ENCODE data around the gene SLCO3A1. TPM values are rescaled to one million over a fixed set of nuclear protein-coding genes. Genes with fewer than 3 reads are reported as not detected.

Gene SLCO3A1
- total and polyA plus RNA-seq, 2 donors (not counting 1 experiment from before 2014, with no cell fraction given), result 8.1 to 16.8 TPM

DNA sequence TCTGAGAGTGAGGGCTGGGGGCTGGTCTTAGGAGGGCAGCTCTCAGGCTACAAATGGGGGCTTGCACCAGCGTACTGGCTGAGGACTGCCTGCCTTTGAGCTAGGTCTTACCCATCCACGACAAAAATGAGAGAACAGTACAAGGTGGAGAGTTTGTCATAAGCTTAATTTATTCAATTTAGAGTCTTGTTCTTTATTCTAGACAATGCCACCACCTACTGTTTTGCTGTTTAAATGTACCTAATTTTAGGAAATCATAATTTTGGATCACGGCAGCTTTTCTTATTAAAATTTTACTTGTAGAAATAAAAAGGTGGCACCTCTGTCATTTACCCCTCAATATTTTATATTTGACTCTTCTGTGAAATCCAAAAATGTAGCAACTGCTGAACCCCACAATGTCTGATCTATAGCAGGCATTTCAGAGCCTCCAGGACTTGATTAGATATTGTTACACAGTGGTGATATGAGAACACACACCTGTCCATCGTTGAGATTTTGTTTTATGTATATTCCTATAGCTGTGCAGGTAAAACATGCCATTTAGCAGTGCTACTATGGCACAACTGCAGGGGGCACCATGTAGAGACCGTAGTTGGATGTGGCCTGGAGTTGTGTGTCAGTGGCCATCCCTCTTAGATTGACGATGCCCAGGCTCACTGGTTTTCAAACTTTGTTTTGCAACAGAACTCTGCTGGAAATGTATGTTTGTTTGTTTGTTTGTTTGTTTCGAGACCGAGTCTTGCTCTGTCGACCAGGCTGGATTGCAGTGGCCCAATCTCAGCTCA lies 88.6 kb downstream of the SLCO3A1 start:
- H3K9ac ChIP-seq (ENCODE audit: insufficient read depth, low read length), result no peak overlapping the region
- no peaks in the 10 kb centered on the region for H3K27me3 ChIP-seq (ENCODE audit: control insufficient read depth, insufficient read depth, low read length)
- peak in 1 of 2 donors; percentile 38 for DNase-seq (ENCODE audit: low read depth in 2 of 2)
- H2AFZ ChIP-seq (ENCODE audit: low read length), result no peak overlapping the region
- peaks cover 16% of the 10 kb centered on the region for H3K4me1 ChIP-seq (ENCODE audit: control insufficient read depth, extremely low read depth, insufficient read depth, low read length)
- no peaks in the 10 kb centered on the region for H3K36me3 ChIP-seq (ENCODE audit: control insufficient read depth, insufficient read depth, low read length)
- H3K79me2 ChIP-seq (ENCODE audit: control insufficient read depth, insufficient read depth, low read length), result no peaks in the 10 kb centered on the region
- H4K20me1 ChIP-seq (ENCODE audit: control insufficient read depth, extremely low read depth, insufficient read depth, low read length), result no peaks in the 10 kb centered on the region
- TF ChIP-seq, protein P1, sequence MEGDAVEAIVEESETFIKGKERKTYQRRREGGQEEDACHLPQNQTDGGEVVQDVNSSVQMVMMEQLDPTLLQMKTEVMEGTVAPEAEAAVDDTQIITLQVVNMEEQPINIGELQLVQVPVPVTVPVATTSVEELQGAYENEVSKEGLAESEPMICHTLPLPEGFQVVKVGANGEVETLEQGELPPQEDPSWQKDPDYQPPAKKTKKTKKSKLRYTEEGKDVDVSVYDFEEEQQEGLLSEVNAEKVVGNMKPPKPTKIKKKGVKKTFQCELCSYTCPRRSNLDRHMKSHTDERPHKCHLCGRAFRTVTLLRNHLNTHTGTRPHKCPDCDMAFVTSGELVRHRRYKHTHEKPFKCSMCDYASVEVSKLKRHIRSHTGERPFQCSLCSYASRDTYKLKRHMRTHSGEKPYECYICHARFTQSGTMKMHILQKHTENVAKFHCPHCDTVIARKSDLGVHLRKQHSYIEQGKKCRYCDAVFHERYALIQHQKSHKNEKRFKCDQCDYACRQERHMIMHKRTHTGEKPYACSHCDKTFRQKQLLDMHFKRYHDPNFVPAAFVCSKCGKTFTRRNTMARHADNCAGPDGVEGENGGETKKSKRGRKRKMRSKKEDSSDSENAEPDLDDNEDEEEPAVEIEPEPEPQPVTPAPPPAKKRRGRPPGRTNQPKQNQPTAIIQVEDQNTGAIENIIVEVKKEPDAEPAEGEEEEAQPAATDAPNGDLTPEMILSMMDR (conservative IDR thresholded peaks at IDR 0.05 in 1 of 2, IDR thresholded peaks at IDR 0.05 in 1 of 2; ENCODE audit: low read depth in 1 of 2, low read length in 2 of 2), result no peak
- no peak for TF ChIP-seq EZH2 (IDR thresholded peaks at IDR 0.05; ENCODE audit: low read length, missing control alignments)
- no peaks in the 10 kb centered on the region for H3K9me3 ChIP-seq (ENCODE audit: control insufficient read depth, insufficient read depth, low read depth, low read length)
- H3K4me3 ChIP-seq (replicated peaks in 1 of 4; ENCODE audit: control extremely low read depth in 1 of 4, insufficient read depth in 1 of 4, low read depth in 3 of 4, low read length in 4 of 4), result no peak overlapping the region
- H3K4me2 ChIP-seq (ENCODE audit: extremely low read depth, insufficient read depth, low read length), result peak overlapping the region; percentile 81
- no peak overlapping the region for H3K27ac ChIP-seq (ENCODE audit: insufficient read depth, low read length)

DNA sequence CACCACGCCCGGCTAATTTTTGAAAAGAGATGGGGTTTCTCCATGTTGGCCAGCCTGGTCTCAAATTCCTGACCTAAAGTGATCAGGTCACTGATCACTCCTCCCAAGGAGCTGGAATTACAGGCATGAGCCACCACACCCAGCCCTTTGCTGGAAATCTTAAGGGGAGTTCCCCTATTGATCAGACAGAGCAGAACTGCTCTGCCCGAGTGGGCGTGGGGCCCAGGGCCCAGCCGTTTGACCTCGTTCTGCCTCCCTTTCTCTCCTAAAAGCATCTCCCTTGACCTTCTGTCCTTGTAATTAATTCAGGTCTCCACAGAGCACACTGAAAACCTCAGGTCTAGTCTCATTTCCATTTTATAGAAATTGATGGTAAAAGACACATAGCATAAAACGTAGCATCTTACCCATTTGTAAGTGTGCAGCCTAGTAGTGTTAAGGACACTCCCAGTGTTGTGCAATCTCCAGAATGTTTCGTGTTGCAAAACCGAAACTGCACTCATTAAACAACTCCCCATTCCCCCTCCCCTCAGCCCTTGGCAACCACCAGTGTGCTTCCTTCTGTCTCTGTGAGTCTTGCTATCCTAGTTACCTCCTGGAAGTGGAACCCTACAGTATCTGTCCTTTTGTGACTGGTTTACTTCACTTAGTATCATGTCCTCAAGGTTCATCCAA lies 89.3 kb downstream of the SLCO3A1 start:
- no peaks in the 10 kb centered on the region for H3K27me3 ChIP-seq (ENCODE audit: control insufficient read depth, insufficient read depth, low read length)
- H3K27ac ChIP-seq (ENCODE audit: insufficient read depth, low read length), result peak overlapping the region; percentile 30
- no peaks in the 10 kb centered on the region for H3K36me3 ChIP-seq (ENCODE audit: control insufficient read depth, insufficient read depth, low read length)
- H3K4me2 ChIP-seq (ENCODE audit: extremely low read depth, insufficient read depth, low read length), result peak overlapping the region; percentile 81
- no peak overlapping the region for H3K9ac ChIP-seq (ENCODE audit: insufficient read depth, low read length)
- H4K20me1 ChIP-seq (ENCODE audit: control insufficient read depth, extremely low read depth, insufficient read depth, low read length), result no peaks in the 10 kb centered on the region
- H3K4me3 ChIP-seq (replicated peaks in 1 of 4; ENCODE audit: control extremely low read depth in 1 of 4, insufficient read depth in 1 of 4, low read depth in 3 of 4, low read length in 4 of 4), result peak overlapping the region; percentile 1 to 44 (median 22)
- peaks cover 22% of the 10 kb centered on the region for H3K4me1 ChIP-seq (ENCODE audit: control insufficient read depth, extremely low read depth, insufficient read depth, low read length)
- TF ChIP-seq EZH2 (IDR thresholded peaks at IDR 0.05; ENCODE audit: low read length, missing control alignments), result no peak
- TF ChIP-seq, protein P1 (conservative IDR thresholded peaks at IDR 0.05 in 1 of 2, IDR thresholded peaks at IDR 0.05 in 1 of 2; ENCODE audit: low read depth in 1 of 2, low read length in 2 of 2), result no peak
- DNase-seq (ENCODE audit: low read depth in 2 of 2), result peak; percentile 85 to 95
- no peaks in the 10 kb centered on the region for H3K9me3 ChIP-seq (ENCODE audit: control insufficient read depth, insufficient read depth, low read depth, low read length)
- H3K79me2 ChIP-seq (ENCODE audit: control insufficient read depth, insufficient read depth, low read length), result no peaks in the 10 kb centered on the region
- H2AFZ ChIP-seq (ENCODE audit: low read length), result peak overlapping the region; percentile 9

DNA sequence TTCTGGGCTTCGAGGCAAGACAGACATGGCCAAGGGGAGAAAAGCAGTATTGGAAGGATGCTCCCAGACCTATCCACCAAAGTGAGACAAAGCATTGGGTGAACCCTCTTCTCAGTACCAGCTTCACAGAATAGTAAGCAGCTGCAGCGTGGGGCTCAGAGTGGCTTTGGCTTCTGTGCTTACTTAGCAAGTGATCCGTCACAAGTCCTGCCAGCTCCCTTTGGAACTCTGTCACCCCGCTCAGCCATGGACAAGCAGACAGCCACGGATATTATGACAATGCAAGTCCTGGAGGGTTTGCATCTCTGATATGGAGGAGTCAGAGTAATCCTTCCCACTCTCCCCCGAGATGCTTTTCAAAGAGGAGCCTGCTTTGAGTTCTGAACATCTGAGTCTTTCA lies 90.8 kb downstream of the SLCO3A1 start:
- H3K9ac ChIP-seq (ENCODE audit: insufficient read depth, low read length), result no peak overlapping the region
- H3K9me3 ChIP-seq (ENCODE audit: control insufficient read depth, insufficient read depth, low read depth, low read length), result no peaks in the 10 kb centered on the region
- peaks cover 25% of the 10 kb centered on the region for H3K4me1 ChIP-seq (ENCODE audit: control insufficient read depth, extremely low read depth, insufficient read depth, low read length)
- TF ChIP-seq, protein P1 (conservative IDR thresholded peaks at IDR 0.05 in 1 of 2, IDR thresholded peaks at IDR 0.05 in 1 of 2; ENCODE audit: low read depth in 1 of 2, low read length in 2 of 2), result no peak
- TF ChIP-seq EZH2 (IDR thresholded peaks at IDR 0.05; ENCODE audit: low read length, missing control alignments), result no peak
- H4K20me1 ChIP-seq (ENCODE audit: control insufficient read depth, extremely low read depth, insufficient read depth, low read length), result no peaks in the 10 kb centered on the region
- no peak overlapping the region for H3K4me2 ChIP-seq (ENCODE audit: extremely low read depth, insufficient read depth, low read length)
- H3K27me3 ChIP-seq (ENCODE audit: control insufficient read depth, insufficient read depth, low read length), result no peaks in the 10 kb centered on the region
- H3K79me2 ChIP-seq (ENCODE audit: control insufficient read depth, insufficient read depth, low read length), result no peaks in the 10 kb centered on the region
- H2AFZ ChIP-seq (ENCODE audit: low read length), result no peak overlapping the region
- H3K4me3 ChIP-seq (replicated peaks in 1 of 4; ENCODE audit: control extremely low read depth in 1 of 4, insufficient read depth in 1 of 4, low read depth in 3 of 4, low read length in 4 of 4), result no peak overlapping the region
- DNase-seq (ENCODE audit: low read depth in 2 of 2), result no peak
- H3K36me3 ChIP-seq (ENCODE audit: control insufficient read depth, insufficient read depth, low read length), result no peaks in the 10 kb centered on the region
- H3K27ac ChIP-seq (ENCODE audit: insufficient read depth, low read length), result no peak overlapping the region
